ENCODE measurements around the gene LPIN1. TPM values are rescaled to one million over a fixed set of nuclear protein-coding genes. Genes with fewer than 3 reads are reported as not detected.
A peak's percentile ranks its signal among the peaks of the same experiment; 100 is the strongest.

Gene LPIN1
- total and polyA plus RNA-seq, 2 of the 13 experiments (the other 11 are each of a cell fraction or from before 2014, with no cell fraction given): 9.7 to 19.4 TPM

GRCh38 chr2:11830708-11831301, 84.4 kb downstream of the LPIN1 start (continued):
- TF ChIP-seq RNF219 (CRISPR knock-in tag; IDR thresholded peaks at IDR 0.05): no peak
- TF ChIP-seq ZNF414 (CRISPR knock-in tag; IDR thresholded peaks at IDR 0.05): 0 out of 2 replicates have a peak, but pooled peaks have one; percentile 1
- TF ChIP-seq NFIC (IDR thresholded peaks at IDR 0.05; ENCODE audit: low read length): peak; percentile 88; the same call in 1 of the 2 replicates
- no peak for TF ChIP-seq MAFG (CRISPR knock-in tag; IDR thresholded peaks at IDR 0.05)
- no peak for TF ChIP-seq RARA (CRISPR knock-in tag; IDR thresholded peaks at IDR 0.05)
- TF ChIP-seq GATAD2A (CRISPR knock-in tag; IDR thresholded peaks at IDR 0.05): peak; percentile 8; the same call in 1 of the 2 replicates
- TF ChIP-seq ATF4 (CRISPR knock-in tag; IDR thresholded peaks at IDR 0.05): peak in 1 of 2 experiments; percentile 52; a peak in 1 of 4 replicates
- no peak for TF ChIP-seq ZNF253 (CRISPR knock-in tag; IDR thresholded peaks at IDR 0.05; ENCODE audit: borderline replicate concordance)
- peak; percentile 38 for TF ChIP-seq ZNF652 (CRISPR knock-in tag; IDR thresholded peaks at IDR 0.05; ENCODE audit: borderline replicate concordance, low read depth)
- TF ChIP-seq ZSCAN31 (CRISPR knock-in tag; IDR thresholded peaks at IDR 0.05; ENCODE audit: low read depth): no peak
- no peak for TF ChIP-seq YY1 (IDR thresholded peaks at IDR 0.05; ENCODE audit: insufficient read depth, insufficient replicate concordance, low read depth, low read length)
- no peak for TF ChIP-seq CBFB (CRISPR knock-in tag; IDR thresholded peaks at IDR 0.05)
- TF ChIP-seq SMYD3 (CRISPR knock-in tag; IDR thresholded peaks at IDR 0.05): no peak
- TF ChIP-seq ASH2L (IDR thresholded peaks at IDR 0.05; ENCODE audit: insufficient read length, low read depth, low read length): peak; percentile 33
